NCI-H2081 (cell line): Measurements from ENCODE around the gene ISY1.
"Not testable (repeated sequence)": the region's sequence is repeated elsewhere in the genome, so short reads cannot be mapped to it uniquely, and the experiment has no call there.

Experiments
- DNase-seq, 2 experiments: peaks; one replicate each; lab custom pipeline; 2025; lab: John Stamatoyannopoulos, UW

Gene ISY1

GRCh38 chr3:129160891-129161859 lies at the start of gene ISY1:
Gene ISY1 (minus strand): TSS chr3:129161063. CDS start chr3:129160975, 88 bp downstream.
- DNase-seq = peak; percentile 98 to 99

GRCh38 chr3:129207479-129207878 lies 46.6 kb upstream of the ISY1 start:
- no peak for DNase-seq

- DNase-seq = no peak
Measured at GRCh38 chr3:129205109-129205832, 44.4 kb upstream of the ISY1 start.

GRCh38 chr3:129204473-129204872 lies 43.6 kb upstream of the ISY1 start:
- DNase-seq = no peak

- DNase-seq = no peak
Measured at GRCh38 chr3:129199366-129199765, 38.5 kb upstream of the ISY1 start.

GRCh38 chr3:129197321-129197720 lies 36.5 kb upstream of the ISY1 start:
- DNase-seq = no peak

- DNase-seq = no peak
Measured at GRCh38 chr3:129196601-129197000, 35.7 kb upstream of the ISY1 start.

GRCh38 chr3:129195731-129196256 lies 34.9 kb upstream of the ISY1 start:
- no peak for DNase-seq

GRCh38 chr3:129189793-129190192 lies 28.9 kb upstream of the ISY1 start:
- DNase-seq = not testable (repeated sequence)

GRCh38 chr3:129187857-129188256 lies 27.0 kb upstream of the ISY1 start:
- DNase-seq = no peak

- no peak for DNase-seq
Measured at GRCh38 chr3:129185783-129186182, 24.9 kb upstream of the ISY1 start.

- not testable (repeated sequence) for DNase-seq
Measured at GRCh38 chr3:129184784-129185542, 24.1 kb upstream of the ISY1 start.

- peak; percentile 13 to 46 for DNase-seq
Measured at GRCh38 chr3:129184396-129184657, 23.5 kb upstream of the ISY1 start.

GRCh38 chr3:129183569-129184395 lies 22.9 kb upstream of the ISY1 start, which contains the start of gene CNBP:
Gene CNBP (minus strand): TSS chr3:129183896. CDS start chr3:129171757, 12,139 bp downstream.
- DNase-seq = peak; percentile 98 to 99

GRCh38 chr3:129182390-129183185 lies 21.7 kb upstream of the ISY1 start:
- DNase-seq = peak in 1 of 2 experiments; percentile 45

GRCh38 chr3:129181819-129182218 lies 21.0 kb upstream of the ISY1 start:
- DNase-seq = no peak

GRCh38 chr3:129180461-129180860 lies 19.6 kb upstream of the ISY1 start:
- peak in 1 of 2 experiments; percentile 16 for DNase-seq

- no peak for DNase-seq
Measured at GRCh38 chr3:129176051-129176450, 15.2 kb upstream of the ISY1 start.

GRCh38 chr3:129173725-129174124 lies 12.9 kb upstream of the ISY1 start:
- DNase-seq = no peak

- DNase-seq = no peak
Measured at GRCh38 chr3:129173206-129173605, 12.3 kb upstream of the ISY1 start.
